ENCODE results near the gene ARSG.
"Not testable (repeated sequence)": the region's sequence is repeated elsewhere in the genome, so short reads cannot be mapped to it uniquely, and the experiment has no call there.

The ARSG gene

GRCh38 chr17:68413597-68414560 is 122.6 kb downstream of the ARSG start:
- peak overlapping the region; percentile 65 for H3K27ac Mint-ChIP-seq
- not testable (repeated sequence) for H3K27me3 Mint-ChIP-seq; H3K36me3 Mint-ChIP-seq (ENCODE audit: low read depth); H3K9me3 Mint-ChIP-seq
- DNase-seq: peak; percentile 62
- H3K4me1 Mint-ChIP-seq (ENCODE audit: low read depth): peaks cover 24% of the 10 kb centered on the region
- H3K4me3 Mint-ChIP-seq: peak overlapping the region; percentile 89

GRCh38 chr17:68414901-68415300 is 123.6 kb downstream of the ARSG start:
- not testable (repeated sequence) for H3K27me3 Mint-ChIP-seq; H3K36me3 Mint-ChIP-seq (ENCODE audit: low read depth); DNase-seq; H3K9me3 Mint-ChIP-seq
- Mint-ChIP-seq H3K4me3 (peak overlapping the region; percentile 89), H3K4me1 (ENCODE audit: low read depth) (peaks cover 24% of the 10 kb centered on the region), H3K27ac (peak overlapping the region; percentile 65)

- no peak overlapping the region for H3K27ac Mint-ChIP-seq
- H3K4me3 Mint-ChIP-seq: no peak overlapping the region
- no peaks in the 10 kb centered on the region for H3K27me3 Mint-ChIP-seq
- peaks cover 23% of the 10 kb centered on the region for H3K36me3 Mint-ChIP-seq (ENCODE audit: low read depth)
- no peak for DNase-seq
- peaks cover 24% of the 10 kb centered on the region for H3K4me1 Mint-ChIP-seq (ENCODE audit: low read depth)
- no peaks in the 10 kb centered on the region for H3K9me3 Mint-ChIP-seq
These were observed 126.0 kb downstream of the ARSG start for GRCh38 chr17:68417317-68417716.

GRCh38 chr17:68418876-68419275 is 127.6 kb downstream of the ARSG start:
- H3K9me3 Mint-ChIP-seq: no peaks in the 10 kb centered on the region
- H3K4me1 Mint-ChIP-seq (ENCODE audit: low read depth): peaks cover 23% of the 10 kb centered on the region
- no peak overlapping the region for H3K4me3 Mint-ChIP-seq
- no peak overlapping the region for H3K27ac Mint-ChIP-seq
- no peak for DNase-seq
- no peaks in the 10 kb centered on the region for H3K27me3 Mint-ChIP-seq
- H3K36me3 Mint-ChIP-seq (ENCODE audit: low read depth): peaks cover 23% of the 10 kb centered on the region

- H3K36me3 Mint-ChIP-seq (ENCODE audit: low read depth): peaks cover 26% of the 10 kb centered on the region
- no peak for DNase-seq
These were observed 128.8 kb downstream of the ARSG start for GRCh38 chr17:68420065-68420464.

GRCh38 chr17:68421486-68421885 is 130.2 kb downstream of the ARSG start:
- peaks cover 27% of the 10 kb centered on the region for H3K36me3 Mint-ChIP-seq (ENCODE audit: low read depth)
- no peak overlapping the region for H3K27ac Mint-ChIP-seq
- no peak overlapping the region for H3K4me3 Mint-ChIP-seq
- no peak for DNase-seq
- H3K9me3 Mint-ChIP-seq: no peaks in the 10 kb centered on the region
- no peaks in the 10 kb centered on the region for H3K4me1 Mint-ChIP-seq (ENCODE audit: low read depth)
- no peaks in the 10 kb centered on the region for H3K27me3 Mint-ChIP-seq

More at GRCh38 chr17:68420065-68420464, 128.8 kb downstream of the ARSG start:
- H3K27me3 Mint-ChIP-seq: no peaks in the 10 kb centered on the region
- no peaks in the 10 kb centered on the region for H3K9me3 Mint-ChIP-seq
- H3K27ac Mint-ChIP-seq: no peak overlapping the region
- peaks cover 11% of the 10 kb centered on the region for H3K4me1 Mint-ChIP-seq (ENCODE audit: low read depth)
- no peak overlapping the region for H3K4me3 Mint-ChIP-seq

- no peak for DNase-seq
- H3K27ac Mint-ChIP-seq: no peak overlapping the region
- H3K4me1 Mint-ChIP-seq (ENCODE audit: low read depth): no peaks in the 10 kb centered on the region
- no peak overlapping the region for H3K4me3 Mint-ChIP-seq
- no peaks in the 10 kb centered on the region for H3K27me3 Mint-ChIP-seq
- H3K9me3 Mint-ChIP-seq: no peaks in the 10 kb centered on the region
- peaks cover 25% of the 10 kb centered on the region for H3K36me3 Mint-ChIP-seq (ENCODE audit: low read depth)
These were observed 131.5 kb downstream of the ARSG start for GRCh38 chr17:68422821-68423220.

- Mint-ChIP-seq H3K4me1 (ENCODE audit: low read depth) (no peaks in the 10 kb centered on the region), H3K27me3 (no peaks in the 10 kb centered on the region), H3K4me3 (no peak overlapping the region), H3K27ac (no peak overlapping the region), H3K9me3 (no peaks in the 10 kb centered on the region), H3K36me3 (ENCODE audit: low read depth) (peaks cover 26% of the 10 kb centered on the region)
- no peak for DNase-seq
These were observed 132.0 kb downstream of the ARSG start for GRCh38 chr17:68423251-68423650.

GRCh38 chr17:68424203-68424602 is 132.9 kb downstream of the ARSG start:
- no peaks in the 10 kb centered on the region for H3K9me3 Mint-ChIP-seq
- no peak for DNase-seq
- no peaks in the 10 kb centered on the region for H3K27me3 Mint-ChIP-seq
- H3K36me3 Mint-ChIP-seq (ENCODE audit: low read depth): peaks cover 30% of the 10 kb centered on the region
- no peak overlapping the region for H3K4me3 Mint-ChIP-seq
- H3K27ac Mint-ChIP-seq: no peak overlapping the region
- no peaks in the 10 kb centered on the region for H3K4me1 Mint-ChIP-seq (ENCODE audit: low read depth)

GRCh38 chr17:68424861-68425260 is 133.6 kb downstream of the ARSG start:
- Mint-ChIP-seq H3K4me1 (ENCODE audit: low read depth) (no peaks in the 10 kb centered on the region), H3K9me3 (no peaks in the 10 kb centered on the region), H3K4me3 (no peak overlapping the region), H3K36me3 (ENCODE audit: low read depth) (peaks cover 30% of the 10 kb centered on the region), H3K27ac (no peak overlapping the region), H3K27me3 (no peaks in the 10 kb centered on the region)
- no peak for DNase-seq

GRCh38 chr17:68425979-68426378 is 134.7 kb downstream of the ARSG start:
- no peak overlapping the region for H3K27ac Mint-ChIP-seq
- no peak overlapping the region for H3K4me3 Mint-ChIP-seq
- H3K36me3 Mint-ChIP-seq (ENCODE audit: low read depth): peaks cover 21% of the 10 kb centered on the region
- no peaks in the 10 kb centered on the region for H3K27me3 Mint-ChIP-seq
- DNase-seq: no peak
- no peaks in the 10 kb centered on the region for H3K9me3 Mint-ChIP-seq
- H3K4me1 Mint-ChIP-seq (ENCODE audit: low read depth): no peaks in the 10 kb centered on the region

GRCh38 chr17:68427575-68427974 is 136.3 kb downstream of the ARSG start:
- no peak overlapping the region for H3K27ac Mint-ChIP-seq
- H3K4me1 Mint-ChIP-seq (ENCODE audit: low read depth): peaks cover 7% of the 10 kb centered on the region
- H3K36me3 Mint-ChIP-seq (ENCODE audit: low read depth): peaks cover 20% of the 10 kb centered on the region

GRCh38 chr17:68428498-68429172 is 137.3 kb downstream of the ARSG start:
- no peak for DNase-seq
- Mint-ChIP-seq H3K4me3 (no peak overlapping the region), H3K27me3 (no peaks in the 10 kb centered on the region), H3K4me1 (ENCODE audit: low read depth) (peaks cover 7% of the 10 kb centered on the region), H3K27ac (no peak overlapping the region), H3K9me3 (no peaks in the 10 kb centered on the region), H3K36me3 (ENCODE audit: low read depth) (peaks cover 19% of the 10 kb centered on the region)

More at GRCh38 chr17:68427575-68427974, 136.3 kb downstream of the ARSG start:
- H3K9me3 Mint-ChIP-seq: no peaks in the 10 kb centered on the region
- DNase-seq: no peak
- H3K27me3 Mint-ChIP-seq: no peaks in the 10 kb centered on the region
- H3K4me3 Mint-ChIP-seq: no peak overlapping the region

- DNase-seq: no peak
- H3K4me3 Mint-ChIP-seq: no peak overlapping the region
- peaks cover 10% of the 10 kb centered on the region for H3K4me1 Mint-ChIP-seq (ENCODE audit: low read depth)
- H3K9me3 Mint-ChIP-seq: no peaks in the 10 kb centered on the region
- H3K27ac Mint-ChIP-seq: no peak overlapping the region
- no peaks in the 10 kb centered on the region for H3K27me3 Mint-ChIP-seq
- peaks cover 16% of the 10 kb centered on the region for H3K36me3 Mint-ChIP-seq (ENCODE audit: low read depth)
These were observed 138.6 kb downstream of the ARSG start for GRCh38 chr17:68429881-68430280.

- peaks cover 14% of the 10 kb centered on the region for H3K4me1 Mint-ChIP-seq (ENCODE audit: low read depth)
- no peak overlapping the region for H3K4me3 Mint-ChIP-seq
- H3K36me3 Mint-ChIP-seq (ENCODE audit: low read depth): peaks cover 15% of the 10 kb centered on the region
- H3K27me3 Mint-ChIP-seq: no peaks in the 10 kb centered on the region
- no peak for DNase-seq
- H3K9me3 Mint-ChIP-seq: no peaks in the 10 kb centered on the region
- H3K27ac Mint-ChIP-seq: no peak overlapping the region
These were observed 139.8 kb downstream of the ARSG start for GRCh38 chr17:68431045-68431608.
